ENCODE measurements around the gene RICTOR. TPM values are rescaled to one million over a fixed set of nuclear protein-coding genes. Genes with fewer than 3 reads are reported as not detected.

Gene RICTOR
- total RNA-seq, 1 experiment from 2014 or later: 22.4 TPM

- TF ChIP-seq ZNF232 (CRISPR knock-in tag; IDR thresholded peaks at IDR 0.05): no peak
- TF ChIP-seq FOXP1 (CRISPR knock-in tag; IDR thresholded peaks at IDR 0.05; ENCODE audit: borderline replicate concordance): no peak
- no peak for TF ChIP-seq AR (CRISPR knock-in tag; IDR thresholded peaks at IDR 0.05)
- no peak for TF ChIP-seq ZNF671 (CRISPR knock-in tag; IDR thresholded peaks at IDR 0.05)
- no peak for TF ChIP-seq PRDM15 (CRISPR knock-in tag; IDR thresholded peaks at IDR 0.05)
- TF ChIP-seq ZMAT4 (CRISPR knock-in tag; IDR thresholded peaks at IDR 0.05): no peak
- no peak for TF ChIP-seq KAT7 (CRISPR knock-in tag; IDR thresholded peaks at IDR 0.05; ENCODE audit: borderline replicate concordance)
Observed at GRCh38 chr5:39024005-39024404, 50.2 kb downstream of the RICTOR start (continued).

GRCh38 chr5:39023121-39023520, 51.1 kb downstream of the RICTOR start:
- H3K36me3 Mint-ChIP-seq: peaks cover 22% of the 10 kb centered on the region
- H3K4me3 Mint-ChIP-seq: no peak overlapping the region
- no peak for TF ChIP-seq ZMAT4 (CRISPR knock-in tag; IDR thresholded peaks at IDR 0.05)
- TF ChIP-seq GRHL2 (CRISPR knock-in tag; IDR thresholded peaks at IDR 0.05; ENCODE audit: insufficient replicate concordance, severe bottlenecking): no peak
- no peak for TF ChIP-seq AFF4 (CRISPR knock-in tag; IDR thresholded peaks at IDR 0.05; ENCODE audit: borderline replicate concordance)
- TF ChIP-seq ZNF416 (CRISPR knock-in tag; IDR thresholded peaks at IDR 0.05): no peak
- TF ChIP-seq FOXP4 (CRISPR knock-in tag; IDR thresholded peaks at IDR 0.05): no peak
- no peak for TF ChIP-seq GTF2I (CRISPR knock-in tag; conservative IDR thresholded peaks at IDR 0.05)
- TF ChIP-seq ATF2 (CRISPR knock-in tag; IDR thresholded peaks at IDR 0.05; ENCODE audit: borderline replicate concordance, low read depth): no peak
- TF ChIP-seq ZNF532 (CRISPR knock-in tag; IDR thresholded peaks at IDR 0.05; ENCODE audit: borderline replicate concordance): no peak
- CTCF ChIA-PET: interaction anchor here (0.8 to 1.9 kb wide), 2 partner anchors 58 to 169 kb away, joined by 3 to 9 read pairs; no protein-coding TSS in a partner anchor
- H3K9me3 Mint-ChIP-seq: peaks cover 12% of the 10 kb centered on the region
- ATAC-seq (no peak), DNase-seq (ENCODE audit: low spot score) (no peak)
- no peaks in the 10 kb centered on the region for H3K27me3 Mint-ChIP-seq (ENCODE audit: low read depth)
- peaks cover 51% of the 10 kb centered on the region for H3K4me1 Mint-ChIP-seq
- POLR2A ChIA-PET: no interaction called here
- peak overlapping the region; percentile 86 for H3K27ac Mint-ChIP-seq
